MM.1S (cell line): ENCODE results near the gene SLIT3.

Source experiments
- DNase-seq: peaks from one replicate; pipeline ENCODE4 v3.0.0-alpha.2; 2015
- H2AFZ ChIP-seq: fragments of 300-600 bp; sonication (generic); 2 replicates; pipeline ENCODE4 v1.6.0; 2016; ENCODE audit warnings: antibody characterized with exemption, low read length
- H3F3A ChIP-seq: fragments of 300-600 bp; sonication (generic); 2 replicates; pipeline ENCODE4 v1.6.1; 2016; ENCODE audit warnings: mild to moderate bottlenecking, antibody characterized with exemption, low read length, moderate library complexity, mixed read lengths; ENCODE audit not compliant: insufficient read depth
- H3K27ac ChIP-seq: fragments of 300-600 bp; sonication (generic); 2 replicates; pipeline ENCODE4 v1.5.1; 2016; ENCODE audit warnings: mild to moderate bottlenecking, low read length
- H3K27me3 ChIP-seq: fragments of 300-600 bp; sonication (generic); replicated peaks from 2 replicates; pipeline ENCODE4 v1.6.0; 2016; ENCODE audit warnings: low read length; ENCODE audit not compliant: insufficient read depth
- H3K36me3 ChIP-seq: fragments of 300-600 bp; sonication (generic); replicated peaks from 2 replicates; pipeline ENCODE4 v1.6.1; 2016; ENCODE audit warnings: mild to moderate bottlenecking, low read length, mixed read lengths; ENCODE audit not compliant: insufficient read depth
- H3K4me1 ChIP-seq: fragments of 300-600 bp; sonication (generic); 2 replicates; pipeline ENCODE4 v1.6.1; 2016; ENCODE audit warnings: low read length, mixed read lengths
- H3K4me2 ChIP-seq: fragments of 300-600 bp; sonication (generic); 2 replicates; pipeline ENCODE4 v1.6.0; 2016; ENCODE audit warnings: low read depth, low read length
- H3K4me3 ChIP-seq: fragments of 300-600 bp; sonication (generic); 2 replicates; pipeline ENCODE4 v1.5.1; 2016; ENCODE audit warnings: low read length, mixed read lengths
- H3K79me2 ChIP-seq: fragments of 300-600 bp; sonication (generic); 2 replicates; pipeline ENCODE4 v1.6.1; 2016; ENCODE audit warnings: mixed run types, low read length, mixed read lengths
- H3K9ac ChIP-seq: fragments of 300-600 bp; sonication (generic); 2 replicates; pipeline ENCODE4 v1.6.1; 2016; ENCODE audit warnings: low read length, mixed read lengths
- H3K9me2 ChIP-seq: fragments of 300-600 bp; sonication (generic); replicated peaks from 2 replicates; pipeline ENCODE4 v1.6.1; 2016; ENCODE audit warnings: mild to moderate bottlenecking, low read length, mixed read lengths; ENCODE audit not compliant: insufficient read depth
- H3K9me3 ChIP-seq: fragments of 300-600 bp; sonication (generic); replicated peaks from 2 replicates; pipeline ENCODE4 v1.6.1; 2016; ENCODE audit warnings: mild to moderate bottlenecking, low read length, mixed read lengths; ENCODE audit not compliant: insufficient read depth
- H4K20me1 ChIP-seq: fragments of 300-600 bp; sonication (generic); 2 replicates; pipeline ENCODE4 v1.6.1; 2016; ENCODE audit warnings: mild to moderate bottlenecking, low read length, moderate library complexity, mixed read lengths; ENCODE audit not compliant: insufficient read depth
- EZH2 ChIP-seq: fragments of 300-600 bp; sonication (generic); optimal IDR thresholded peaks from 2 replicates; pipeline ENCODE3; 2017; ENCODE audit warnings: low read depth, mild to moderate bottlenecking, antibody characterized with exemption, low read length, mixed read lengths
- EZH2phosphoT487 ChIP-seq: fragments of 300-600 bp; sonication (generic); IDR thresholded peaks from 2 replicates; pipeline ENCODE4 v1.6.1; 2018; ENCODE audit warnings: antibody characterized with exemption, low read length
- TF ChIP-seq, protein P1 (sequence below): fragments of 300-600 bp; sonication (generic); IDR thresholded peaks from 2 replicates; pipeline ENCODE4 v1.5.1; 2016; ENCODE audit warnings: antibody characterized with exemption, low read length, mixed read lengths

SLIT3 gene

GRCh38 chr5:168939156-168939800 lies 361.7 kb downstream of the SLIT3 start:
- no peak for TF ChIP-seq EZH2
- TF ChIP-seq, protein P1, sequence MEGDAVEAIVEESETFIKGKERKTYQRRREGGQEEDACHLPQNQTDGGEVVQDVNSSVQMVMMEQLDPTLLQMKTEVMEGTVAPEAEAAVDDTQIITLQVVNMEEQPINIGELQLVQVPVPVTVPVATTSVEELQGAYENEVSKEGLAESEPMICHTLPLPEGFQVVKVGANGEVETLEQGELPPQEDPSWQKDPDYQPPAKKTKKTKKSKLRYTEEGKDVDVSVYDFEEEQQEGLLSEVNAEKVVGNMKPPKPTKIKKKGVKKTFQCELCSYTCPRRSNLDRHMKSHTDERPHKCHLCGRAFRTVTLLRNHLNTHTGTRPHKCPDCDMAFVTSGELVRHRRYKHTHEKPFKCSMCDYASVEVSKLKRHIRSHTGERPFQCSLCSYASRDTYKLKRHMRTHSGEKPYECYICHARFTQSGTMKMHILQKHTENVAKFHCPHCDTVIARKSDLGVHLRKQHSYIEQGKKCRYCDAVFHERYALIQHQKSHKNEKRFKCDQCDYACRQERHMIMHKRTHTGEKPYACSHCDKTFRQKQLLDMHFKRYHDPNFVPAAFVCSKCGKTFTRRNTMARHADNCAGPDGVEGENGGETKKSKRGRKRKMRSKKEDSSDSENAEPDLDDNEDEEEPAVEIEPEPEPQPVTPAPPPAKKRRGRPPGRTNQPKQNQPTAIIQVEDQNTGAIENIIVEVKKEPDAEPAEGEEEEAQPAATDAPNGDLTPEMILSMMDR, result no peak
- no peak for TF ChIP-seq EZH2phosphoT487
- Histone ChIP-seq H3K79me2 (no peaks in the 10 kb centered on the region), H3K4me1 (no peaks in the 10 kb centered on the region)

GRCh38 chr5:168936511-168936910 lies 364.4 kb downstream of the SLIT3 start:
- H3K27me3 ChIP-seq, result no peaks in the 10 kb centered on the region
- no peaks in the 10 kb centered on the region for H3K9me3 ChIP-seq
- H3K9me2 ChIP-seq, result no peaks in the 10 kb centered on the region
- H3K36me3 ChIP-seq, result no peaks in the 10 kb centered on the region
- H4K20me1 ChIP-seq, result no peaks in the 10 kb centered on the region
- no peak overlapping the region for H3K27ac ChIP-seq
- no peak overlapping the region for H3K4me2 ChIP-seq
- H3K4me1 ChIP-seq, result no peaks in the 10 kb centered on the region
- no peak overlapping the region for H3K9ac ChIP-seq
- DNase-seq, result no peak
- TF ChIP-seq EZH2 (no peak), EZH2phosphoT487 (no peak)
- TF ChIP-seq, protein P1, result no peak
- H2AFZ ChIP-seq, result no peak overlapping the region
- no peaks in the 10 kb centered on the region for H3F3A ChIP-seq
- H3K79me2 ChIP-seq, result no peaks in the 10 kb centered on the region
- no peak overlapping the region for H3K4me3 ChIP-seq

More at GRCh38 chr5:168939156-168939800, 361.7 kb downstream of the SLIT3 start:
- no peaks in the 10 kb centered on the region for H3F3A ChIP-seq
- no peaks in the 10 kb centered on the region for H3K9me2 ChIP-seq
- H3K27me3 ChIP-seq, result no peaks in the 10 kb centered on the region
- H4K20me1 ChIP-seq, result no peaks in the 10 kb centered on the region
- no peak overlapping the region for H2AFZ ChIP-seq
- DNase-seq, result no peak
- H3K36me3 ChIP-seq, result no peaks in the 10 kb centered on the region
- no peak overlapping the region for H3K27ac ChIP-seq
- H3K9me3 ChIP-seq, result no peaks in the 10 kb centered on the region
- no peak overlapping the region for H3K4me3 ChIP-seq
- H3K9ac ChIP-seq, result no peak overlapping the region
- H3K4me2 ChIP-seq, result no peak overlapping the region

GRCh38 chr5:168935183-168935582 lies 365.8 kb downstream of the SLIT3 start:
- Histone ChIP-seq H3K9ac (no peak overlapping the region), H3K4me3 (no peak overlapping the region), H2AFZ (no peak overlapping the region), H4K20me1 (no peaks in the 10 kb centered on the region), H3K36me3 (no peaks in the 10 kb centered on the region), H3K4me2 (no peak overlapping the region), H3K79me2 (no peaks in the 10 kb centered on the region), H3K9me2 (no peaks in the 10 kb centered on the region), H3F3A (no peaks in the 10 kb centered on the region), H3K4me1 (no peaks in the 10 kb centered on the region), H3K27ac (no peak overlapping the region), H3K9me3 (no peaks in the 10 kb centered on the region), H3K27me3 (no peaks in the 10 kb centered on the region)
- no peak for DNase-seq
- TF ChIP-seq EZH2 (no peak), EZH2phosphoT487 (no peak)
- TF ChIP-seq, protein P1, result no peak
